ENCODE measurements around the gene SORCS2. TPM values are rescaled to one million over a fixed set of nuclear protein-coding genes. Genes with fewer than 3 reads are reported as not detected.

SORCS2 gene
- total RNA-seq, 1 experiment from 2014 or later: 0.15 TPM

GRCh38 chr4:7714738-7715137 is 522.4 kb downstream of the SORCS2 start:
- POLR2A ChIA-PET: no interaction called here
- no peaks in the 10 kb centered on the region for H3K27me3 ChIP-seq (ENCODE audit: control insufficient read depth, insufficient read depth, low read length)
- no peak for TF ChIP-seq REST (IDR thresholded peaks at IDR 0.05; ENCODE audit: insufficient read depth in 1 of 2, low read depth in 2 of 2, low read length in 1 of 2)
- TF ChIP-seq SIN3A (IDR thresholded peaks at IDR 0.05; ENCODE audit: borderline replicate concordance, insufficient read depth, low read depth, low read length): no peak
- no peak for TF ChIP-seq POLR2AphosphoS5 (IDR thresholded peaks at IDR 0.05; ENCODE audit: low read depth, low read length)
- no peak for TF ChIP-seq TCF7L2 (IDR thresholded peaks at IDR 0.05; ENCODE audit: low read depth, low read length)
- no peak for TF ChIP-seq CTCF (IDR thresholded peaks at IDR 0.05)
- H3K4me1 ChIP-seq (ENCODE audit: control insufficient read depth, insufficient read depth, low read length): no peaks in the 10 kb centered on the region
- in situ Hi-C loops (cut with HindIII; ENCODE audit: low pct_unique_long_range_greater_than_20kb, low sequenced_read_pairs): no loop called here
- H3K36me3 ChIP-seq (ENCODE audit: control insufficient read depth, insufficient read depth, low read length): no peaks in the 10 kb centered on the region
- H3K4me3 ChIP-seq (ENCODE audit: low read depth in 2 of 2, low read length in 2 of 2): no peak overlapping the region
- no peaks in the 10 kb centered on the region for H3K9me3 ChIP-seq (ENCODE audit: control insufficient read depth, insufficient read depth, low read depth, low read length)
- intact Hi-C loops (cut with micrococcal nuclease; ENCODE audit: unreplicated experiment): no loop called here
- BruUV-seq (replicated peaks): no TSS peak
- CTCF ChIA-PET: no interaction called here
- ATAC-seq: no peak
- no peak for DNase-seq (ENCODE audit: low read depth, low spot score)
- H3K27ac ChIP-seq (ENCODE audit: low read length): no peak overlapping the region

DNA sequence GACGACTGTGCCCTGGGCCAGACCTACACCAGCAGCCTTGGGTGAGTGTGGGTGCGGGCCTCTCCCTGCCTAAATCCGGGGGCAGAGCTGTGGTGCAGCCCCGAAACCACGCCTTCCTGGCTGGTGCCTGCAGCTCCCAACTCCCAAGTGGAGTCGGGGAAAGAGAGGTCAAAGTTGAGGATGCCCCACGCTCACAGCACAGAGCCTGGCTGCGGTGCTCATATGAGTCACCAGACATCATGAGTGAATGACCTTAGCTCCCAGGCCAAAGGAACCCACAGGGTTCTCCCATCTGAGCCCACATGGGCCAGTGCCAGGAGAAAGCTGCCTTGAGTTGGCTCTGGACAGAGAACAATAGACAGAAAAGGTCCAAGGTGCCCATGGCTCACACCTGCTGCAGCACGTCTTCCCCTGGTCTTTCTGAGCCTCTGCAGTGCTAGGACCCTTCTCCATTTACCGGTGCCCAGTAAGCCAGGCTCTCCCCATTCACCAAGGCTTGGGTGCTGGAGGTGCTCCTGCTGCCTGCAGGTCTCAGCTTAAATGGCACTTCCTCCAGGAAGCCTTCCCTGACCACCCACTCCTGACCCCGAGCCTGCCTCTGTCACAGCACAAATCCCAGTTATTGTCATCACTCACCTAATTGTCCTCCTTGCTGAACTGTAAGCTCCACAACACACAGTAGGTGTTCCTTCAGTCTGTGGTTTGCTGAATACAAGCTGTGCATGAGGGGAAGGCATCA is 523.1 kb downstream of the SORCS2 start:
- Histone ChIP-seq H3K4me1 (ENCODE audit: control insufficient read depth, insufficient read depth, low read length) (no peaks in the 10 kb centered on the region), H3K27ac (ENCODE audit: low read length) (no peak overlapping the region), H3K36me3 (ENCODE audit: control insufficient read depth, insufficient read depth, low read length) (no peaks in the 10 kb centered on the region), H3K27me3 (ENCODE audit: control insufficient read depth, insufficient read depth, low read length) (no peaks in the 10 kb centered on the region), H3K4me3 (ENCODE audit: low read depth in 2 of 2, low read length in 2 of 2) (no peak overlapping the region), H3K9me3 (ENCODE audit: control insufficient read depth, insufficient read depth, low read depth, low read length) (no peaks in the 10 kb centered on the region)
- no peak for TF ChIP-seq TCF7L2 (IDR thresholded peaks at IDR 0.05; ENCODE audit: low read depth, low read length)
- TF ChIP-seq REST (IDR thresholded peaks at IDR 0.05; ENCODE audit: insufficient read depth in 1 of 2, low read depth in 2 of 2, low read length in 1 of 2): no peak
- TF ChIP-seq SIN3A (IDR thresholded peaks at IDR 0.05; ENCODE audit: borderline replicate concordance, insufficient read depth, low read depth, low read length): no peak
- TF ChIP-seq CTCF (IDR thresholded peaks at IDR 0.05): no peak
- no peak for TF ChIP-seq POLR2AphosphoS5 (IDR thresholded peaks at IDR 0.05; ENCODE audit: low read depth, low read length)
- ChIA-PET CTCF (no interaction called here), POLR2A (no interaction called here)
- in situ Hi-C loops (cut with HindIII; ENCODE audit: low pct_unique_long_range_greater_than_20kb, low sequenced_read_pairs) (no loop called here), intact Hi-C loops (cut with micrococcal nuclease; ENCODE audit: unreplicated experiment) (no loop called here)
- ATAC-seq: no peak
- DNase-seq (ENCODE audit: low read depth, low spot score): no peak
- BruUV-seq (replicated peaks): no TSS peak

Measured in Panc1 (cell line).